ENCODE results near the gene RAPGEF1. TPM values are rescaled to one million over a fixed set of nuclear protein-coding genes. Genes with fewer than 3 reads are reported as not detected.

RAPGEF1 gene
- total and polyA plus RNA-seq, 2 of the 13 experiments (the other 11 are each of a cell fraction or from before 2014, with no cell fraction given) = 21.2 to 38.9 TPM

GRCh38 chr9:131539223-131539923 lies 200.5 kb downstream of the RAPGEF1 start:
- intact Hi-C loops (cut with micrococcal nuclease; ENCODE audit: unreplicated experiment) = no loop called here
- WGBS (ENCODE audit: low lambda C conversion rate) = 47% methylated on average over 7 of the region's 7 CpGs
- DNase-seq (ENCODE audit: low spot score) (no peak), ATAC-seq (no peak), FAIRE-seq (no peak)
- H3K9me3 ChIP-seq (ENCODE audit: low read length) = peaks cover 21% of the 10 kb centered on the region
- CTCF ChIA-PET (ENCODE audit: low intra/inter-chr PET ratio, low total read pairs) = no interaction called here
- in situ Hi-C loops (cut with HindIII; ENCODE audit: extremely low pct_ligation_motif_present, low pct_unique_long_range_greater_than_20kb) = no loop called here
- H3K27ac ChIP-seq (ENCODE audit: extremely low read length, insufficient read depth, low read length) = no peak overlapping the region
- H3K27me3 ChIP-seq (ENCODE audit: control insufficient read depth in 1 of 2, insufficient read depth in 2 of 2, low read length in 2 of 2) = peaks cover 8 to 53% of the 10 kb centered on the region in 2 experiments
- TF ChIP-seq ATF7 (IDR thresholded peaks at IDR 0.05) (no peak), ATF7 (CRISPR knock-in tag; IDR thresholded peaks at IDR 0.05) (no peak), TARDBP (CRISPR knock-in tag; IDR thresholded peaks at IDR 0.05) (no peak), RFX1 (IDR thresholded peaks at IDR 0.05) (no peak), ZHX2 (IDR thresholded peaks at IDR 0.05; ENCODE audit: low read depth) (no peak), ZHX2 (CRISPR knock-in tag; IDR thresholded peaks at IDR 0.05; ENCODE audit: borderline replicate concordance) (no peak)
- peaks cover 10% of the 10 kb centered on the region; the same call in 1 of the 2 replicates for H3K4me1 ChIP-seq (ENCODE audit: insufficient read depth, low read length)
- POLR2A ChIA-PET = no interaction called here
- no peak overlapping the region for H3K4me2 ChIP-seq (ENCODE audit: low read depth, low read length)
- no peak overlapping the region for H3K4me3 ChIP-seq (replicated peaks in 1 of 3; ENCODE audit: insufficient read depth in 1 of 3, low read depth in 2 of 3, low read length in 3 of 3)
- H4K20me1 ChIP-seq (ENCODE audit: insufficient read depth, low read length) = no peaks in the 10 kb centered on the region
- H3K79me2 ChIP-seq (ENCODE audit: insufficient read depth, low read length) = no peaks in the 10 kb centered on the region
- no peak overlapping the region for H3K9ac ChIP-seq (ENCODE audit: insufficient read depth, low read depth, low read length)
- BruUV-seq (replicated peaks) = no TSS peak
- no peak overlapping the region for H2AFZ ChIP-seq (ENCODE audit: low read length)
- no peaks in the 10 kb centered on the region for H3K36me3 ChIP-seq (replicated peaks in 1 of 2; ENCODE audit: control insufficient read depth in 1 of 2, insufficient read depth in 2 of 2, low read length in 2 of 2)
